Loucy (cell line): ENCODE measurements around the gene FMN2.

Experiments used
- H2AFZ ChIP-seq: fragments of 200-600 bp; sonication (generic); 2 replicates; pipeline ENCODE4 v1.6.0; 2016; ENCODE audit warnings: antibody characterized with exemption, mild to moderate bottlenecking, low read length, moderate library complexity
- H3F3A ChIP-seq: fragments of 200-600 bp; 2 replicates; pipeline ENCODE4 v1.6.0; 2016; ENCODE audit warnings: antibody characterized with exemption, low read depth, mild to moderate bottlenecking
- H3K27me3 ChIP-seq: fragments of 200-600 bp; sonication (generic); 2 replicates; pipeline ENCODE4 v1.6.1; 2014; ENCODE audit warnings: low read length, mild to moderate bottlenecking; ENCODE audit not compliant: insufficient read depth, poor library complexity, severe bottlenecking
- H3K36me3 ChIP-seq: fragments of 200-600 bp; sonication (generic); 2 replicates; pipeline ENCODE4 v1.6.1; 2016; ENCODE audit warnings: low read length; ENCODE audit not compliant: insufficient read depth
- H3K4me1 ChIP-seq: fragments of 200-600 bp; sonication (generic); 2 replicates; pipeline ENCODE4 v1.5.1; 2014; ENCODE audit warnings: low read length, mild to moderate bottlenecking; ENCODE audit not compliant: insufficient read depth, poor library complexity, severe bottlenecking
- H3K4me2 ChIP-seq: fragments of 200-600 bp; sonication (generic); 2 replicates; pipeline ENCODE4 v1.6.0; 2014; ENCODE audit warnings: antibody characterized with exemption, low read length, low read depth, mild to moderate bottlenecking; ENCODE audit not compliant: poor library complexity, severe bottlenecking
- H3K4me3 ChIP-seq: fragments of 200-600 bp; sonication (generic); 2 replicates; pipeline ENCODE4 v1.5.1; 2014; ENCODE audit warnings: low read length, mild to moderate bottlenecking, mixed read lengths; ENCODE audit not compliant: poor library complexity, severe bottlenecking
- H3K79me2 ChIP-seq: fragments of 200-600 bp; sonication (generic); 2 replicates; pipeline ENCODE4 v1.6.1; 2014; ENCODE audit warnings: low read length; ENCODE audit not compliant: insufficient read depth
- H3K9ac ChIP-seq: fragments of 200-600 bp; sonication (generic); 2 replicates; pipeline ENCODE4 v1.6.0; 2014; ENCODE audit warnings: mild to moderate bottlenecking, low read depth, low read length, moderate library complexity; ENCODE audit not compliant: poor library complexity, severe bottlenecking
- H3K9me2 ChIP-seq: fragments of 200-600 bp; sonication (generic); replicated peaks from 2 replicates; pipeline ENCODE4 v1.6.1; 2016; ENCODE audit warnings: low read depth, low read length, mixed read lengths
- H3K9me3 ChIP-seq: fragments of 200-600 bp; sonication (generic); 2 replicates; pipeline ENCODE4 v1.6.1; 2014; ENCODE audit warnings: mild to moderate bottlenecking, antibody characterized with exemption, low read length, low read depth; ENCODE audit not compliant: insufficient read depth
- H4K20me1 ChIP-seq: fragments of 200-600 bp; sonication (generic); 2 replicates; pipeline ENCODE4 v1.6.0; 2014; ENCODE audit warnings: antibody characterized with exemption, low read length, mild to moderate bottlenecking; ENCODE audit not compliant: insufficient read depth, poor library complexity, severe bottlenecking
- CTCF ChIP-seq: fragments of 200-600 bp; sonication (generic); conservative IDR thresholded peaks from 2 replicates; pipeline ENCODE4 v1.5.1; 2014; ENCODE audit warnings: mild to moderate bottlenecking, antibody characterized with exemption, low read length
- EZH2phosphoT487 ChIP-seq: fragments of 200-600 bp; IDR thresholded peaks from 2 replicates; pipeline ENCODE4 v1.6.1; 2018; ENCODE audit warnings: antibody characterized with exemption, mild to moderate bottlenecking, moderate library complexity, borderline replicate concordance

The FMN2 gene

GRCh38 chr1:240193679-240194078, 102.0 kb downstream of the FMN2 start:
- no peak for TF ChIP-seq CTCF
- TF ChIP-seq EZH2phosphoT487: no peak
- Histone ChIP-seq H2AFZ (no peak overlapping the region), H3K9me3 (no peaks in the 10 kb centered on the region), H3K79me2 (no peaks in the 10 kb centered on the region), H3K4me1 (no peaks in the 10 kb centered on the region), H3K4me2 (no peak overlapping the region), H3F3A (no peaks in the 10 kb centered on the region), H4K20me1 (no peaks in the 10 kb centered on the region), H3K9me2 (no peaks in the 10 kb centered on the region), H3K4me3 (no peak overlapping the region), H3K27me3 (no peaks in the 10 kb centered on the region), H3K36me3 (no peaks in the 10 kb centered on the region), H3K9ac (no peak overlapping the region)

- no peak overlapping the region for H2AFZ ChIP-seq
- H4K20me1 ChIP-seq: no peaks in the 10 kb centered on the region
- H3K79me2 ChIP-seq: no peaks in the 10 kb centered on the region
- no peaks in the 10 kb centered on the region for H3K4me1 ChIP-seq
- no peaks in the 10 kb centered on the region for H3K9me2 ChIP-seq
- TF ChIP-seq EZH2phosphoT487: no peak
- TF ChIP-seq CTCF: no peak
- no peak overlapping the region for H3K4me3 ChIP-seq
- no peak overlapping the region for H3K4me2 ChIP-seq
- no peaks in the 10 kb centered on the region for H3K27me3 ChIP-seq
- H3F3A ChIP-seq: no peaks in the 10 kb centered on the region
- no peak overlapping the region for H3K9ac ChIP-seq
- no peaks in the 10 kb centered on the region for H3K36me3 ChIP-seq
- H3K9me3 ChIP-seq: no peaks in the 10 kb centered on the region
These were observed 102.4 kb downstream of the FMN2 start for GRCh38 chr1:240194120-240194519.

GRCh38 chr1:240198376-240198775, 106.7 kb downstream of the FMN2 start:
- no peak overlapping the region for H3K4me2 ChIP-seq
- TF ChIP-seq EZH2phosphoT487 (no peak), CTCF (no peak)

More at GRCh38 chr1:240198376-240198775, 106.7 kb downstream of the FMN2 start:
- Histone ChIP-seq H3K27me3 (no peaks in the 10 kb centered on the region), H3K36me3 (no peaks in the 10 kb centered on the region), H3K9me2 (no peaks in the 10 kb centered on the region), H4K20me1 (no peaks in the 10 kb centered on the region), H3F3A (no peaks in the 10 kb centered on the region), H3K9ac (no peak overlapping the region), H3K9me3 (0 out of 2 replicates have a peak, but pooled peaks cover 4% of the 10 kb centered on the region), H3K4me1 (no peaks in the 10 kb centered on the region), H3K79me2 (no peaks in the 10 kb centered on the region), H3K4me3 (no peak overlapping the region), H2AFZ (no peak overlapping the region)
